GM19351 (cell line): ENCODE results near the gene SEMA3B.
"Not testable (repeated sequence)": the region's sequence is repeated elsewhere in the genome, so short reads cannot be mapped to it uniquely, and the experiment has no call there.

Source experiments
- ATAC-seq: cut with Tn5 transposase; IDR thresholded peaks from one replicate; pipeline ENCODE4 v1.9.1; 2021; ENCODE audit warnings: mild to moderate bottlenecking, moderate library complexity; ENCODE audit not compliant: unreplicated experiment

The SEMA3B gene

DNA sequence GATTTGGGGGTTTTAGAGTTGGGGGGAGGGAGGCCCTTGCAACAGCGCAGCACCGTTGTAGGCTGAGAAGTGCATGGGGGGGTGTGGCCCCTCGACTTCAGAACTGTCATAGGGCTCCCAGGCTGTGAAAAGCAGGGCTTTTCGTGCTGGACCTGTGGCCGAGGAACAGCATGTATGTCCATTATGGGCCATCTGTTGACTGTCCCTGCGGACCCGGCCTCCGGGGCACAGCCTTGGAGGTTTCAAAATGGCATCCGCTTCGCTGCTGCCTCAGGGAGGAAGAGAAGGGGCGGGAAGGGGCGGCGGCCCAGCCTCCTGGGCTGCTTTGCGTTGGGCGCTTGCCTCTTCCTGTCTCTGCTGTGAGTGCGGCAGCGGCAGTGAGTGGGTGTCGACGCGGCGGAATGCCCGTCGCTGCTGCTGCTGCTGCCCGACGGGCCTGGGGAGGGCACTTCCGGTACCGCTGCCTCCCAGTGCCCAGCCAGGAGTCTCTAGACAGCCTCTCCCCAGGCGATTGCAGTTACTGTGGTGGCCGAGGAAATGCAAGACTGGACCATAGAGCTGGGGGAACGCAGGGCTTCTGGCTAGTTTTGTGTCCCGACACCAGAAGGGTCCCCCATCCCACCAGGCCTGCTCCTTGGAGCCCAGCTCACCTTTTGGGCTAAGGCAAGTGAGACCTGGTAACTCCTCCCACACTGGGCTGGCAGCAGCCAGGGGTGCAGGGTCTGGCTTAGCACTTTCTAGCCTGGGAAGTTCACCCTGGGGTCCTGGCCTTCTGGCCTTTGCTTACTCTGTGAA lies 31.0 kb upstream of the SEMA3B start:
- peak; percentile 33 for ATAC-seq

DNA sequence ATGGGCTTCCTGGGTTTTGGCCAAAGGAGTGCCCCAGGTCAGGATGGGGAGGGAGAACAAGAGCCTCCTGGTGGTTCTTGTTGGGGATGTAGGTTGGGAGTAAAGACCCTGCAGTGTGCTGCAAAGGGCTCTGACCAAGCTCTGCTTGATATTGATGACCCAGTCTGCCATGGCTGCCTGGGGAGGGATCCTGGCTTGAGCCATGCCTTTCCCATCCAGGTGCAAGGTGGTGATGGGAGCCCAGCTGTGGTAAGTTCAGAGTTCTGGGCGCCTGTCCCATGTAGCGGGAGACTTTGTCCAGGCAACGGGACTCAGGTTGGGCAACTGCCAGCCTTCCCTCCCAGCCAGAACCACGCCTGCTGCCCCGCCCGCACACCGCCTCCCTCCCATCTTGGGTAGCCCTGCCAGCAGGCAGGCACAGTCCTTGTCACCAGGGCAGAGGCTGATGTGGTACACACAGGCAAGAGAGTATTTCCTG lies 30.4 kb upstream of the SEMA3B start:
- ATAC-seq = no peak

DNA sequence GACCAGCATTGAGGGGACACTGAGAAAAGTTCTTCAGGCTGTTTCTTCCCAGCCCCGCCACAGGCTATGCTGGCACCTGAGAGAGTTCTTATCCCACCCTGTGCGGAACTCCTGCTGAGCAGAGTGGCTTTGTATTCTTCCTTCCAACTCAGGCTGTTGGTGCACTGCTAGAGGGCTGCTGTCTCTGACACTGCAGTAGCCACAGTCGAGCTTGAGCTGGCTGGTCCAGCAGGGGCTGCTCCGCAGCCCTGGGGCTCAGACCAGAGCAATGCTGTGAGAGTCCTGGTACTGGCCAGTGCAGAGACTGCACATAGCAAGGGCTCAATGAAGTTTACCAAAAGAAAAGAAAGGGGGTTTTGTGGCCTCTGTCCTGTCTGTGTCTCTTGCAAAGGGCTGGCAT lies 29.3 kb upstream of the SEMA3B start:
- no peak for ATAC-seq

DNA sequence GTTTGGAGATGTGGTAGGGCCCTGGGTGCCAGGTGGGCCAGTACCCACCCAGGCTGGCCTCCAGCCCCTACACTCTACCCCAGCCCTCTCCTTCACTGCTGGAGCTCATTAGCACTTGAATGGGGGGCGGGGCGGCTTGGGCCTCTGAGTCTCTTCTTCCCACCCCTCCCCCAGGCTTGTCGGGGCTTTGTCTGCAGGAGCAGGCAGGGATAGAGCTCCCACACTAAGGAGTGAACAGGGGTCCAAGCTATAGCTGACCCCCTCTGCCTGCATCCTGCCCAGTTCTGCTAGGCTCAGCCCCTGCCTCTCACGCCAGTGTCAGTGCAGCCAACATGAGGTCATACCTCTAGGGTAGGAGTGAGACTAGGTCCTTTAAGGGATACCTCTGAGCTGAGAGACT lies 27.8 kb upstream of the SEMA3B start:
- ATAC-seq = no peak

DNA sequence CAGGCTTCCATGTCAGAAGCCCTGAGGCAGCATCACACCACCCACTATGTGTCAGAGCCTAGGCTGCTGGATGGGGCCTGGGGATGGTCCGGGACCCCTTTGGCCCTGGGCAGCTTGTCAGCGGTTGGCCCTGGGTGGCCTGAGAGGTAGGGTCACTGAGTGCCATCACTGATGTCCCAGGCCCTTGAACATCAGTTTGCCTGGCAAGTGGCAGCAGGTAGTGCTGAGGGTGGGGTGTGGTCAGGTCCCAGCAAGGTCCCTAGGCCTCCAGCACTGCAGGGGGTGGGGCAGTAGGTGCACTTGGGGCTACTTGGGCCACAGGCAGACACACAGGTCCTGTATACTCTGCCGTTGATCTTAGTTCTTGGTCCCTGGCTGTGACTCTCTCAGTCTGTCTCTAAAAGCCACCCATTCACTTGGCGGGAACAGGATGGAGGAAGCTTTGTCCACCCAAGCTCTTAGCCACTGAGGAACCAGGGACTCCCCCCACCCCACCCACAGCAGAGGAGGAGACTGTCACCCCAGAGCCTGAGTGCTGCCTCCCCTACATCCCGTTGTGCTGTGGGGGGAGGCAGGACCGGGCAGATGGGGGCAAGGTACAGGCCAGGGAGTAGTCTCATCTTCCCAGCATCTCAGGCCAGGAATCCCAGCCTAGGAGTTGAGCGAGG lies 27.1 kb upstream of the SEMA3B start:
- no peak for ATAC-seq

DNA sequence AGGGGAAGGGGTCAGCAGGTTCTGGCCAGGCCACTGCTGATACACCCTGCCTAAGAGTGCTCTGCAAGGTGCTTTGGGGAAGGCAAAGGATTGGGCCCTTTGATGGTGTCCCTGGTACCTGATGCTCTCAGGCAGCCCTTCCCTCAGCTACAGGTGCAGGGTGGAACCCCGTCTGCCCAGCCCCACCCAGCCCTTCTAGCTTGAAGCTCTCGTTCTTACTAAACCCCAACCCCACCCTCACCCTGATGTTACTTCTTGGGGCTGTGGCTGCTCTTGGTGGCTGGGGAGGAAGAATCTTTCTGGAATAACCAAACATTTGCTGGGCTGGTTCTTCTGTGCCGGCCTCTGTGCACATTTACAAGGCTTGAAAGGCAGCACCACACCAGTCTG lies 26.6 kb upstream of the SEMA3B start:
- no peak for ATAC-seq

DNA sequence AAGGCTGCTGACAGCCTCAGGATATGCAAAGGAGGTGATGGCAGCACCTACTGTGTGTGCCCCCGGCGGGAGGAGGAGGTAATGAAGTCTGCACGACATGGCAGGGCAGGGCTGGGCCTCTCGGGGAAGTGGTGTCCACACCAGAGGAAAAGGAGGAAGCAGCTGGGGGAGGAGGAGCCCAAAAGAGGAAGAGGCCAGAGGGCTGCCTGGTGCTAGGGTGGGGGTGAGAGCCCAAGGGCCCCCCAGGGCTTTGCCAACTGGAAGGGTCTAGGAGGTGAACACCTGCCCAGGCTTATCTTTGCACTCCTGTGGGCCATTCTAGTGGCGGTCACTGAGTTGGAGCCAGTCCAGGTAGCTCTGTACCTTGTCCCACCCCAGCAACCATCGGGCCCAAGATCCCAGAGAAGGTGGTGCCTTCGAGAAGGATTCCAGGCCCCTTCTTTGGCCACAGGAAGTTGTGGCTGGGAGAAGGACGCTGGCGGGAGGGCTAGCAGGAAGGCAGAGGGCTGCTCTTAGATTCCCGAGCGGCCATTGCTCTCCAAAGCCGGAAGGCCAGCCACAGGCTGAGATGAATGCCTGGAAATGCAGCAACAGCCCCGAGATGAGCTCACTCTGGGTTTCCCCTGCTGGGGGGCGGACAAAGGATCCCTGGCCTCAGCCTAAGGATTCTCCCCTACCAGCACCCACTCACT lies 25.9 kb upstream of the SEMA3B start:
- ATAC-seq = no peak

DNA sequence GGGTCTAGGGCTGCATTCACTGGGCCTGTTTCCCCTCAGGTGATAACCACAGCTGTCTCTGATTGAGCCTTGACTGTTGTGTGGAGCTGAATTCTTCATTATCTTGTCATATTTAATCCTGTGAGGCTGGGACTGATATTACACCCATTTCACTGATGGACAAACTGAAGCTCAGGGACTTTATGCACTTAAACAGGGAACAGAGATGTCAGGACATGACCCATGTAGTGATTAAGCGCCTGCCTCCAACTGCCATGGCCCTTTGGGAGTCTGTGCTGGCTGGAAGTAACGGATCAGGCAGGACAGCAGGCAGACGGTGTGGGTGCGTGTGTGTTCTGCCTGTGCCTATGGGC lies 25.4 kb upstream of the SEMA3B start:
- ATAC-seq = no peak

DNA sequence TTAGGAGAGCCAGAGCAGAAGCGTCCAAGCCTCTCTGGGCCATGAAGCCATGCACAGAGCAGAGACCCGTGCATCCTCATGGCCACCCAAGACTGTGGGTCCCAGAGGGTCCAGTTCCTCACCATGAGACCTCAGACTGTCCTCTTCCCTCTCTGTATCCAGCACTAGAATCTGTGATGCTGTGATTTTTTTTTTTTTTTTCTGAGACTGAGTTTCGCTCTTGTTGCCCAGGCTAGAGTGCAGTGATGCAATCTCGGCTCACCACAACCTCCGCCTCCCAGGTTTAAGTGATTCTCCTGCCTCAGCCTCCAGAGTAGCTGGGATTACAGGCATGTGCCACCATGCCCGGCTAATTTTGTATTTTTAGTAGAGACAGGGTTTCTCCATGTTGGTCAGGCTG lies 24.1 kb upstream of the SEMA3B start:
- not testable (repeated sequence) for ATAC-seq

DNA sequence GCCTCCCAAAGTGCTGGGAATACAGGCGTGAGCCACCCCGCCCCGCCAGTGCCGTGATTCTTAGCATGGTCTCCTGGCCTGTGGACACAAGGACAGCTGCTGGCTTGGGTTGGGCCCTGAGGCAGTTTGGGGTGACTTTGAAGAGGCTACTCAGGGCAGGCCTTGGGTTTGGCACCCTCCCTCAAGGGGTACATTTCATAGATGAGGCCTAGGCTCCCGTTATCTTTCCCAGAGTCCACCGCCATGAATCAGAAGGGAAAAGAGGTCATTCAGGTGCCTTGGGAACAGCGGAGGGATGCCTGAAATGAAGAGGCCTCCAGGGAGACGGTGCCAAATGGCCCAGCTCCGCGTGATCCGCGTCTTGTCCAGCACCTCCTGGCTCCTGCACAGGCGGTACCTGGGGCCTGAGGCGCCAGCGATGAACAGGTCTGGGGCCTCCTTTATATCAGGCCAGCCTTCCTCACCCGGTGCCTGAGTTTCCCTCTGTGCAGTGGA lies 23.6 kb upstream of the SEMA3B start:
- no peak for ATAC-seq

DNA sequence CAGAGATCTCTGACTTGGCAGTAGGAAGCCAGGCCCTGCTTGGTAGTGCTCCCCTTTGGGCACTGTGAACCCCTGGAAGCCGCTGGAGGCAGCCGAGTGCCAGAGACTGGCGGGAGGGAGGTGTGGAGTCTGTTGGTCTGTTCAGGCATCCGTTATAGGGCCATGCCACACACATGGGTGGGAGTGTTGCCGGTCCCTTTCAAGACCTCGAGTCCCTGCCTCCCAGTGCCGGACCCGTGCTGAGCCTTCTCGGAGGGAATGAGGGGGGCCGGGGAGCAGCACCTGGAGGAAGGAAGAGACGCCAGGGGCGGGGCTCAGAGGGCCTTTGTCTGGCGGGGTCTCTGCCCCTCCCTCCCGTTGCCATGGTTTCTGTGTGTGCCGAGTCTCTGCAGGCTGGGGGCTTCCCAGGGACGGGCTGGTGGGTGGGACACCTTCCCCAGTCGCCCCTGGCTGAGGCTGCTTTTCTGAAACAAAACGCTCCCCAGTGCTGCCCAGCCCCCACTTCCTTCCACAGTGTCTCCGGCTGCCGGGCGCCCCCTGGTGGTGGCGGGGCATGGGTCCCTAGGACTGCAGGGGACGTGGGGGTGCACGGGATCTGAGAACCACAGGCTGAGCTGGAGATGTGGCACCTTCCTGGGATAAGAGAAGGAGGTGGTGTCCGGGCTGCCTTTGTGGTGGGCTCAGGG lies 23.0 kb upstream of the SEMA3B start:
- peak; percentile 74 for ATAC-seq

DNA sequence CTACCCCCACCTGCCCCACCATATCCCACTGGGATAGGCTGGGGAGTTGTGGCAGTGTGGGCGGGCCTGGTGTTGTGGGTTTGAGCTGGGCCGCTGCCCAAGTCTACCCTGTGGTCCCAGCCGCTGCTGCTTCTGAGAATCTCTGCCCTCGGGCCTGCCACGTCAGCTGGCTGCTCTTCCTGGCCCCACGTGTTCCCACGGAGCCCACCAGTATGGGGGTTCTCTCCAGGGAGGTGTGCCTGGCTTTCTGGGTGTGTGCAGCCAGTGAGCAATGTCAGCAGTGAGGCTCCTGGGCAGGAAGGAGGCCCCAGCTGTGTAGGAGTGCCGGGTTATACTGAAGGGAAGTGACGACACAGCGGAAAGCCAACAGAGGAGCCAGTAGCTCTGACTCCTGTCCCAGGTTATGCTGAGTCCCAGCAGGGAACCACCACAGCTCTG lies 22.4 kb upstream of the SEMA3B start:
- peak; percentile 78 for ATAC-seq

DNA sequence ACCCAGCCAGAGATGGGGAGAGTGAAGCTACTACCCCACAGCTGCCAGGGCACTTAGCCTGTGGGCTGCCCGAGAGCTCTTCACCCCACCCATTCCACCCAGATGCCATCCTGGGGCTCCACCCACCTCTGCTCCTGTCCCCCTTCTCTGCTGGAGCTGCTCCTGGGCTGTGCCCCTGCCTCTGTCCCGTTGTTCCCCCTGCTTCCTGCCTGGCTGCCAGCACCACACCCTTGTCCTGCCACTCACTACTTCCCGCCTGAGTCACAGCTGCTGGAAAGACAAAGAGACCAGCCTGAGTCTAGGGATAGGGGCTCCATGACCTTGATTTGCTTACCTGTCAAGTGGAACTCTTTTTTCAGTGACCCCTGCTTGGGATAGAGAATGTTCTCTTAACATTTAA lies 20.6 kb upstream of the SEMA3B start:
- ATAC-seq = no peak

DNA sequence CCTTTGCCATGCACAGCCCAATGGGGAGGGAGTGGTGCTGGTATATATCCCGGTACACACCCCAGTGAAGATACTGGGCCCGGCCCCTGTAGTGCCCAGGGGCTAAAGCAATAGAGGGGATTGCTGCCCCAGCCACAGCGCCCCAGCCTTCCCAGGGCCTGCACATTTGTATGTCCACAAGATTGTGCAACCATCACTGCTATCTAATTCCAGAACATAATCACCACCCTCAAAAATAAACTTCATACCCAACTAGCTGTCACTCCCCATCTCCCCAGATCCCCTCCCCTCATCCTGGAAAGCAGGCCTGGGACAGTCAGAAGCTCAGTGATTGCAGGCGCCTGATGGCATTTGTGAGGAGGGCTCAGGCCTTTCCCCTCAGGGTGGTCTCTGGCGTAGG lies 19.5 kb upstream of the SEMA3B start:
- ATAC-seq = no peak

DNA sequence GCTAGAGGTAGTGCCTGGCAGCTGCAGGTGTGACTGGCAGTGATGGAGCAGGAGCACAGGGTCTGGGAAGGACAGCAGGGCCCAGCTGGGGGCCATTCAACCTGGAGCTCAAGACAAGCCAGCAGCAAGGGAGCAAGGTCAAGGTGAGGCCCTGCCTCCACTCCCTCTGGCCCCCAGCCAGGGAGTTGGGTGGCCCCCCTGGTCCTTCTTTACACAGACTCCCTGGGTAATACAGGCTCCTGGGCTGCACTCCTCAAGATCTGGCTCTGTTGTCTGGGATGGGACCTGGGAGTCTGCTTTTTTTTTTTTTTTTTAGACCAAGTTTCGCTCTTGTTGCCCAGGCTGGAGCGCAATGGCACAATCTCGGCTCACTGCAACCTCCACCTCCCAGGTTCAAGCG lies 18.4 kb upstream of the SEMA3B start:
- no peak for ATAC-seq

DNA sequence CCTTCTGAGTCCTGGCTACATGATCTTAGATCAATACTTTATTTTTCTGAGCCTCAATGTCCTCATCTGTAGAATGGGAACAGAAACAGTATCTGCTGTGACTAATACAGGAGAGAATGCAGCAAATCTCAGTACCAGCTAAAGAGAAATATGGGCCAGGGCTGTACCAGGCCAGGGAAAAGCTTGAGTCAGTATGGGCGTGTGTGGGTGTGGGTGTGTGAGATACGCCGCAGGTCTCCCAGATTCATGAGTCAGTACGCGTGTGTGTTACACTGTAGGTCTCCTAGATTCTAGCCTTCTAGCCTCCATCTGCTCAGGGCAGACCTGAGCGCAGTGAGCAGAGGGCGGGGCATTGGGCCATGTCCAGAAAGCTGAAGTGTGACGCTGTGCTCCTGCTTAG lies 17.7 kb upstream of the SEMA3B start:
- ATAC-seq = no peak

DNA sequence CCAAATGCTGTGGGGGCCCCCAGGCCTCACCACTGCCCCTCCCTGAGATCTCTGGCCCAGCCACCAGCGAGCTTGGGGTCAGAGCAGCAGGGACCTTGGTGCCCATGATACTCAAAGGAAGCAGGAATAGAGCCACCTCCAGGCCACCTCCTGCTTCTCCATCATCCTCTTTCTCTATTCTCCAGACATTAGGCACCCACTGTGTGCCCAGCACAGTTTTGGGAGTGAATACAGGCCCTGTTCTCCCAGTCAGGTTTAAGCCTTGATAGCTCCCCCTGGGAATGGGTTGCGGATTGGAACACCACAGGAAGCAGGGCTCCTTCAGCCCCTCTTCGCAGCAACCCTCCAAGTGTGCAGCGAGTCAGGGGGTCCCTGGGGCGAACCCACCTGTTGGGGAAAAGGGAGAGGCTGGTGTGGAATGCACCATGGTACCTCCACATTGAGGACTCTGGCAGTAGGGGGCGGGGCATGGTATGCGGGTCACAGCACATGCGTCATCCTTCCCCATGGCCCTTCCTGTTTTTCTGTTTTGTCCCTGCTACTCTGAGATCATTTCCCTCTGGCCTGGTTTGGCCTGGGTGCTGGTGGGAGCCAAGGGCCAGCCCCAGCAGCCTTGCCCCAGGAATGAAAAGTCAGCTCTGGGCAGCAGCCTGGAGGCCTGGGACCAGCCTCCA lies 14.2 kb upstream of the SEMA3B start:
- no peak for ATAC-seq

DNA sequence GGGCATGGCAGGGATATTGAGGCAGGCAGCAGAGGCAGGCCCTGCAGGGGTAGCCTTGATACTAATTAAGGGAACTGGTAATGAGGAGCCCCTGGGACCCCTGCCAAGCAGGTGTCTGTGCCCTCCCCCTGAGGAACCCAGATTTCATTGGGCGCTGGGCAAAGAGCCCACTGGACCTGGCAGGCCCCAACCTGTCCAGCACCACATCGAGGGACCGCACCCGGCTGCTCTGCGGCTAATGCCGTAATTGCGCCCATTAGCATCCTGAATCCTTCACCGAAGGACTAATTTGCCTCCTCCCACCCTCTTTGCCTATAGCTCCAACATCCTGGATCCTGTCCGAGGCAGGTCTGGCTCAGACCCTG lies 13.7 kb upstream of the SEMA3B start:
- no peak for ATAC-seq

DNA sequence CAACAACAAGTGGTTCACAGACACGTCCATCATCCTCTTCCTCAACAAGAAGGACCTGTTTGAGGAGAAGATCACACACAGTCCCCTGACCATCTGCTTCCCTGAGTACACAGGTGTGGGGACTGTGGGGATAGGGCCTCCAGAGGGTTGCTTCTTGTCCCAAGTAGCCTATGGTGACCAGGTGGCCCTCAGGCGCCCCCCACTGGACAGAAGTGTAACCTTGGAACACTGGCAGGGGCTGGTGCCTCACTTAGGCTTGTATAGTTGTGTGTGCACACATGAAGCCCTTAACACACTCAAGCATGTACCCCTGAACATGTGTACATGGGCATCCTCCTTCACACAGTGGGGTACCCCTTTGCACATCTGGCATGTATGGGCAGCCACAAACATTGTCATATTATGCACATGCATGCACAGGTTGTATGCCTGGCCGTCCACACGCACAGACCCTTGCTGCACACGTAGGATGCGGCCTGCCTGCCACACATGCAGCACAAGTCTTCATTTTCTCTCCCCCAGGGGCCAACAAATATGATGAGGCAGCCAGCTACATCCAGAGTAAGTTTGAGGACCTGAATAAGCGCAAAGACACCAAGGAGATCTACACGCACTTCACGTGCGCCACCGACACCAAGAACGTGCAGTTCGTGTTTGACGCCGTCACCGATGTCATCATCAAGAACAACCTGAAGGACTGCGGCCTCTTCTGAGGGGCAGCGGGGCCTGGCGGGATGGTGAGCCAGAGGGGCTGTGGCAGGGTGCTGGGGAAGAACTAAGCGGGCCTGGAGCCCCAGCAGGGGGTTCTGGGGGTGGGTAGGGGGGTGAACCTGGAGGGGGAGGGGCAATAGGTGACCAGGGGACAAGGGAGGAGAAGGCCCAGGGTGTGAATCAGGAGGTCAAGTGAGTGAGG lies 11.7 kb upstream of the SEMA3B start:
- ATAC-seq = no peak
